Measurements from ENCODE around the gene DNAJC1.

The DNAJC1 gene

GRCh38 chr10:21959998-21960397 is 43.5 kb downstream of the DNAJC1 start:
- no peak for DNase-seq

DNA sequence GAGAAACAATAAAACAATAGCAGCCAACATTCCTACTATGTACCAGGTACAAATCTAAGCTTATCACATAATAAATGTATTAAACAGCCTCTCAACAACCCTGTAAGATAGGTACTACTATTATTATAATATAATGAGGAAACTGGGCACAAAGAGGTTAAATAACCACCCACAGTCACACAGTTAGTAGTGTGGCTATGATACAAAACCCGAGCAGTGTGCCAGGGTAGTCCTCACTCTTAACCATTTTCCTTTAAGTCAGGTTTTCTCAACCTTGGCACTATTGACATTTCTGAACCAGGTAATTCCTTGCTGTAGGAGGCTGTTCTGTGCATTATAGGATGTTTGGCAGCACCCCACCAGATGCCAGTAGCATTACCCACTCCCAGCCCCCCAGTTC is 48.8 kb downstream of the DNAJC1 start:
- DNase-seq = no peak

GRCh38 chr10:21954132-21954531 is 49.4 kb downstream of the DNAJC1 start:
- peak in 1 of 2 donors; percentile 9 for DNase-seq

DNA sequence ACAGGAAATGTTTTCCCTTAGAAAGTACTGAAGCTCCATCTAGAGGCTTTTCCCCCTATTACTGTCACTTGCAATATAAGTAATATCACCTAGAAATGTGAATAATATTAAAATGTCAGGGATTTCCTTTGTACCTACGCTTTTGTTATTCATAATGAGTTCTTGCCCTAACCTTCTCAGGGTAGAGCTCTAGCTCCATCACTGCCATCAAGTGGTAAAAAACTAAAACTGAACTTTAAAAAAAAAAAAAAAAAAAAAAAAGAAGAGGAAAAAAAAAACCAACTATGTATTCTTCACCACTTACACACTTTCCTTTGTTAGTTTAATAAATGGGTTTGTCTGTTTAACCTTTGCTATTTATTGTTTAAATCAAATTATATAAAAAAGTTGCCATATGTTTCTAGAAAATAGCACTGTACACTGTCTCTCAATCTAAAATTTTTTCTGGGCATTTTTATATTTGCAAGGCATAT is 49.9 kb downstream of the DNAJC1 start:
- no peak for DNase-seq

GRCh38 chr10:21950566-21950965 is 53.0 kb downstream of the DNAJC1 start:
- DNase-seq = no peak

DNA sequence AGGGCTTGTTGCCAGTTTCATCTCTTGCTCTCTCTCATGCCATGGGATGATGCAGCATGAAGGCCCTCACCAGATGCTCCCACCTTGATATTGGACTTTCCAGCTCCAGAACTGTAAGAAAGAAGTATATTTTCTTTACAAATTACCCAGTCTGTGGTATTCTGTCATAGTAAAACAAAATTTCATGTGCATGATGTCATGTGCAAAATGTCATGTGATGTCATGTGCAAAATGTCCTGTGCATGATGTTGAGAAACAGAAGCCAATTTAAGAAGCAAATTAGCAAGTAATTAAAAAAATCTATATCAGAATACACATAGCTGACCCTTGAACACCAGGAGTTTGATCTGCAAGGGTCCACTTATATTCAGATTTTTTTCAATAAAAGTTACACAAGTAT is 56.6 kb downstream of the DNAJC1 start:
- no peak for DNase-seq

DNA sequence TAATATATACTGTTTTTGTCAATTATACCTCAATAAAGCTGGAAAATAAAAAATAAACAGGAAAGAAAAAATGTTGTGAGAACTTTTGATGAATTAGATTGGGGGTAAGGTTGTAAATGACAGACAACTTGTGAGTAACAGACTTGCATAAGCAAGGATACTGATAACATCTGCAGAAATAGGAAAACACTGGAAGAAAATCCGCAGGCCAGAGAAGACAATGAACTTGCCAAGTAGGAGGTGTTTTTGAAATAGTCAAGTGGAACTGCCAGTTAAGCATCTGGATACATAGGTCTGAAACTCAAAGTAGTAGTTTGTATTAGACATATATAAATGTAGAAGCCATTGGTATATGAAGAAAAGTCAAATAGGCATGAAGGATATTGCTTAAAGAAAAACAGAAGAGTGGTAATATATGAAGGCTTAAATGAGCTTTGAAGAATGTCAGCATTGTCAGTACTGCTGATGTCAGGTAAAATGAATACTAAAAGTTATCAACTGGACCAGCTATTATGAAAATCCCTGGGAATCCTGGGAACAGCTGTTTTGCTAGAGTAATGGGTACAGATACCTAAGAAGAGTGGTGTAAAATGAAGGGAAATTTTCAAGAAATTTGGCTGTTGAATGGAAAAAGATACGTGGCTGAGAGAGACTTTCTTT is 58.7 kb downstream of the DNAJC1 start:
- no peak for DNase-seq

GRCh38 chr10:21943633-21944265 is 59.8 kb downstream of the DNAJC1 start:
- DNase-seq = no peak

GRCh38 chr10:21935439-21936023 is 68.0 kb downstream of the DNAJC1 start:
- no peak for DNase-seq

DNA sequence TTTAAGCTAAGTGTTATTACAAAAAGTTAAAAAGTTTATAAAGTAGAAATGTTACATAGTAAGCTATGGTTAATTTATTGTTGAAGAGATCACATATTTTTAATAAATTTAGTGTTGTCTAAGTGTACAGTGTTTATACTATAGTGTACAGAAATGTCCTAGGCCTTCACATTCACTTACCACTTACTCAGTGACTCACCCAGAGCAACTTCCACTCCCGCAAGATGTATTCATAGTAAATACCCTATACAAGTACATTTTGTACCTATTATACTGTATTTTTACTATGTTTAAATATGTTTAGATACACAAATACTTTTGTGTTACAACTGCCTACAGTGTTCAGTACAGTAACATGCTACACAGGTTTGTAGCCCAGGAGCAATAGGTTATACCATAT is 69.2 kb downstream of the DNAJC1 start:
- DNase-seq = no peak

DNA sequence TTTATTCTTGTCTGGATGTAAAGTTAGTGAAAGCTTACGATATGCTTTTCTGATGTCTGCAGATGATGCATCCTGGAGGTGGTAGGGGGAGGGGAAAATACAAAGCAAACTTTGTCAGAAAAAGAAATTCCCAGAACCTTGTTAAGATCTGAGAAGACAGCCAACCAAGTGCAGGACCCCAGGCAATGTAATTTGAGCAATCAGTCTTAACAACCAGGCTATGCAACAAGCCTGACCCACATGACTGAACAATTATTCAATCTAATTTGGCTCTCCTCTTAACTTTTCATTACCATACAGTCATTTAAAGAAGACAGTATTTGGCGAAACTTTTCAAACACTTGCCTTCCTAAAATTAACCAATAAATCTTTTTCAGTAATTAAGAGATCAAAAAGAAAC is 74.5 kb downstream of the DNAJC1 start:
- no peak for DNase-seq

- no peak for DNase-seq
Measured at GRCh38 chr10:21927631-21928353, 75.7 kb downstream of the DNAJC1 start.

DNA sequence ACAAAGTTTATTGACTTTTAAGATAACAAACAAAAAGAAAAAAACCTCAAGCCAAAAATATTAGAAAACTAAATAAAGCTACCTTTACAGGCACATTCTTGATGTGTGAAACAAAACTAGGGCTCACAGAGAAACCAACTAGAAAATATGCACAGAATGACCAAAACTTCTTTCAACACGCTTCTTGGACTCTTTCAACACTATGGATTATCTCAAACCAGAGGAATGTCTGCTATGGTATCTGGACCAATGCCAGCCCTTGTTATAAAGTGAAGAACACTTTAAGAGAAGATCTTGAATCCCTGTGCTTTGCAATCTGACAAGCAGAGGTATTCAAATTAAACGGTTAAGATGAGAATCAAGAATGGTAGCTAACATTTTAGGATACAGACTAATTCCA is 76.6 kb downstream of the DNAJC1 start:
- no peak for DNase-seq

- DNase-seq = no peak
Measured at GRCh38 chr10:21926358-21926925, 77.1 kb downstream of the DNAJC1 start.

GRCh38 chr10:21925851-21926250 is 77.7 kb downstream of the DNAJC1 start:
- DNase-seq = no peak

GRCh38 chr10:21924511-21924910 is 79.0 kb downstream of the DNAJC1 start:
- no peak for DNase-seq

- DNase-seq = no peak
Measured at GRCh38 chr10:21920633-21921032, 82.9 kb downstream of the DNAJC1 start.

DNA sequence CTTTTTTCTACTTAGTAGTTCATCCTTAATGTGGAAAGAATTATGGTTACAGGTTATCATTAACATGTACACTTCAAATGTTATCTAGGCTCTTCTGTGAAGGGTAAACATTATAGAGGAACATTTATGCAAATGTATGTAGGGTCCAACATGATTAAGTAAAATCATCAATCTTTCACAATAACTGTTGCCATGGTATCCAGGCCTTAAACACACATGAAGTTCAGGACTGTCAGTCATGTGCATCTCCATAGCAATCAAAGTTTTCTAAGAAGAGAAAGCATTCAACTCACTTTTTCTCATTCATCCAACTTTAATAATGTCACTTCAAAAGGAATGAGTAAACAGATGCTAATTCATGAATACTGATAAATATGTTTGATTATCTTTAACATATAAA is 83.6 kb downstream of the DNAJC1 start:
- DNase-seq = no peak

DNA sequence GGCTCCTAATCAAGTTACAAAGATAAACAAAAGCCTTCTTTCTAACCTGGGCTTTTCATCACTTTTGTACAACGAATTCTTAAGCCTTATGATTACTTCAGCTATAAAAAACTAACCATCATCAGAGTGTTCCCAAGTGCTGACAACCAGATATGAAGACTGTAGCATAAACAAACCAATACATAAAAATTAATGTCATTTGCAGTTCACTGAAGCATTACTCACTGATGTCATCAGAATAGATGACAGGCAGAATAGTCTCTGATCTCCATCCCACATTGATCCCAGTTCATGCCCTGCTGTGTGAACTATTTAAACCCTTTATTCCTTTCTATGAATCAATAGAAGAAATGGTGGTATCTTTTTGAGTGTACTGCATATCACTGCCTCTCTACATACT is 84.4 kb downstream of the DNAJC1 start:
- DNase-seq = no peak

- DNase-seq = no peak
Measured at GRCh38 chr10:21912625-21913024, 90.9 kb downstream of the DNAJC1 start.

DNA sequence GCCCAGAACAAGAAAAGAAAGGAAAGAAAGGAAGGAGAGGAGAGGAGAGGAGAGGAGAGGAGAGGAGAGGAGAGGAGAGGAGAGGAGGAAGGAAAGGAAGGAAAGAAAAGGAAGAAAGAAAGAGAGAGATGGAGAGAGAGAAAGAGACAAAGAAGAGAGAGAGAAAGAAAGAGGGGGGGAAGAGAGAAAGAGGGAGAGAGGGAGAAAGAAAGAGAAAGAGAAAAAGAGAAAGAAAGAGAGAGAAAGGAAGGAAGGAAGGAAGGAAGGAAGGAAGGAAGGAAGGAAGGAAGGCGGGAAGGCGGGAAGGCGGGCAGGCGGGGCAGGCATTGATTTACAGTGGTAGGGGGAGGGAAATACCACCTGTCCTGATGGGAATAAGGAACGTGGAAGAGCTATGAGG is 92.7 kb downstream of the DNAJC1 start:
- DNase-seq = no peak

GRCh38 chr10:21907436-21907835 is 96.1 kb downstream of the DNAJC1 start:
- no peak for DNase-seq

- DNase-seq = no peak
Measured at GRCh38 chr10:21904930-21905329, 98.6 kb downstream of the DNAJC1 start.
